ENCODE data around the gene MAP3K7CL.

DNA sequence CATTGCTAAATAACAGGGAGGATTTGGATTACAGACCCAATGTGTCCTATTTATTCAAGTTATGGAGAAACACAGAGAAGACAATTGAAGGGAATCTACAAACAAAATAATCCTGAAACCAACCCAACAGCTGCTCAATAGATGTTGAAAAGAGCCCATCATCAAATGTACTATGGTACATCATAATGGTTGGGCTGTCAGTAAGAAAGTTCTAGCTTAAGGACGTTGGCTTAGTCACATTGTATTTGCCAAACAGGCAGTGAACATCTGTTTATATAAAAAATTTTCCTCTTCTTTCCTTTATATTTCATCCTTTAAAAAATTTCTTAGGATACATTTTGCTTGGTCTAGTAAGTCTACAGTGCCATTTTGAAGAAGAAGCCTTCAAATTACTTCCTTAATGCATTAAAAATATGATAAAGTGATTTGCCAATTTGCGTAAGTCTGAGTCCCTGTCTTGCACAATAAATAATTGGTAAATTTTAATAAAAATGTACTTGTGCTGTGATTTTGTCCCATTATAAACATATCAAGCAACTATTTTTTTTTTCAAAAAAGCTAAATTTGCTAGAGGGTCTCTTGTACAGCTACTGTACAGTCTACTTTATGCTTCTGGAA lies 14.4 kb downstream of the MAP3K7CL start:
- TF ChIP-seq CTCF (IDR thresholded peaks at IDR 0.05) (no peak), POLR2A (IDR thresholded peaks at IDR 0.05) (no peak)
